Measurements from ENCODE around the gene RASGRF1.

GRCh38 chr15:79066391-79067071 is 24.0 kb downstream of the RASGRF1 start:
- TF ChIP-seq, protein P1, sequence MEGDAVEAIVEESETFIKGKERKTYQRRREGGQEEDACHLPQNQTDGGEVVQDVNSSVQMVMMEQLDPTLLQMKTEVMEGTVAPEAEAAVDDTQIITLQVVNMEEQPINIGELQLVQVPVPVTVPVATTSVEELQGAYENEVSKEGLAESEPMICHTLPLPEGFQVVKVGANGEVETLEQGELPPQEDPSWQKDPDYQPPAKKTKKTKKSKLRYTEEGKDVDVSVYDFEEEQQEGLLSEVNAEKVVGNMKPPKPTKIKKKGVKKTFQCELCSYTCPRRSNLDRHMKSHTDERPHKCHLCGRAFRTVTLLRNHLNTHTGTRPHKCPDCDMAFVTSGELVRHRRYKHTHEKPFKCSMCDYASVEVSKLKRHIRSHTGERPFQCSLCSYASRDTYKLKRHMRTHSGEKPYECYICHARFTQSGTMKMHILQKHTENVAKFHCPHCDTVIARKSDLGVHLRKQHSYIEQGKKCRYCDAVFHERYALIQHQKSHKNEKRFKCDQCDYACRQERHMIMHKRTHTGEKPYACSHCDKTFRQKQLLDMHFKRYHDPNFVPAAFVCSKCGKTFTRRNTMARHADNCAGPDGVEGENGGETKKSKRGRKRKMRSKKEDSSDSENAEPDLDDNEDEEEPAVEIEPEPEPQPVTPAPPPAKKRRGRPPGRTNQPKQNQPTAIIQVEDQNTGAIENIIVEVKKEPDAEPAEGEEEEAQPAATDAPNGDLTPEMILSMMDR (IDR thresholded peaks at IDR 0.05) = no peak
- TF ChIP-seq POLR2A (IDR thresholded peaks at IDR 0.05) = no peak
